ENCODE results near the gene HOXA5.

The HOXA5 gene

DNA sequence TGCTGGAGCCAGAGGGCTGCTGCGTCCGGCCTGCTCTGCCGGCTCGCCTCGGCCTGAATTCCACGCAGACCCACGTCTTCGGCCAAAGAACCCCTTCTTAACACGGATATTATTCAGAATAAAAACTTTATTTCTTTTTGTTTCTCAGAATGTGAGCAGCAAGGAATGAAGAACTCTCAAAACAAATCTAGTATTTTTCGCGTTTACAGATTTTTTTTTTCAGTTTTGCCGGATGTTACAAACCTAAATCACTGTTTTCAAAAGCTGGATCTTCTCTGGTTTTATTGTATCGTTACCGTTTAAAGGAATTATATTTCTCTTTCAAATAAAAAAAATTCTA is 36.6 kb downstream of the HOXA5 start:
- no peak for DNase-seq (ENCODE audit: low read depth in 1 of 2, low spot score in 1 of 2)
- Histone ChIP-seq H3K4me3 (replicated peaks; ENCODE audit: insufficient read depth, low read length) (no peak overlapping the region), H3K27me3 (ENCODE audit: insufficient read depth, poor library complexity, severe bottlenecking) (peaks cover 30% of the 10 kb centered on the region), H3K27ac (replicated peaks) (no peak overlapping the region)
- TF ChIP-seq, protein P1, sequence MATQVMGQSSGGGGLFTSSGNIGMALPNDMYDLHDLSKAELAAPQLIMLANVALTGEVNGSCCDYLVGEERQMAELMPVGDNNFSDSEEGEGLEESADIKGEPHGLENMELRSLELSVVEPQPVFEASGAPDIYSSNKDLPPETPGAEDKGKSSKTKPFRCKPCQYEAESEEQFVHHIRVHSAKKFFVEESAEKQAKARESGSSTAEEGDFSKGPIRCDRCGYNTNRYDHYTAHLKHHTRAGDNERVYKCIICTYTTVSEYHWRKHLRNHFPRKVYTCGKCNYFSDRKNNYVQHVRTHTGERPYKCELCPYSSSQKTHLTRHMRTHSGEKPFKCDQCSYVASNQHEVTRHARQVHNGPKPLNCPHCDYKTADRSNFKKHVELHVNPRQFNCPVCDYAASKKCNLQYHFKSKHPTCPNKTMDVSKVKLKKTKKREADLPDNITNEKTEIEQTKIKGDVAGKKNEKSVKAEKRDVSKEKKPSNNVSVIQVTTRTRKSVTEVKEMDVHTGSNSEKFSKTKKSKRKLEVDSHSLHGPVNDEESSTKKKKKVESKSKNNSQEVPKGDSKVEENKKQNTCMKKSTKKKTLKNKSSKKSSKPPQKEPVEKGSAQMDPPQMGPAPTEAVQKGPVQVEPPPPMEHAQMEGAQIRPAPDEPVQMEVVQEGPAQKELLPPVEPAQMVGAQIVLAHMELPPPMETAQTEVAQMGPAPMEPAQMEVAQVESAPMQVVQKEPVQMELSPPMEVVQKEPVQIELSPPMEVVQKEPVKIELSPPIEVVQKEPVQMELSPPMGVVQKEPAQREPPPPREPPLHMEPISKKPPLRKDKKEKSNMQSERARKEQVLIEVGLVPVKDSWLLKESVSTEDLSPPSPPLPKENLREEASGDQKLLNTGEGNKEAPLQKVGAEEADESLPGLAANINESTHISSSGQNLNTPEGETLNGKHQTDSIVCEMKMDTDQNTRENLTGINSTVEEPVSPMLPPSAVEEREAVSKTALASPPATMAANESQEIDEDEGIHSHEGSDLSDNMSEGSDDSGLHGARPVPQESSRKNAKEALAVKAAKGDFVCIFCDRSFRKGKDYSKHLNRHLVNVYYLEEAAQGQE (IDR thresholded peaks at IDR 0.05; ENCODE audit: insufficient replicate concordance, low read depth) = no peak
- no peak for TF ChIP-seq POLR2AphosphoS5 (IDR thresholded peaks at IDR 0.05; ENCODE audit: low read depth)
- TF ChIP-seq GABPA (IDR thresholded peaks at IDR 0.05; ENCODE audit: low read depth) = no peak
- TF ChIP-seq SPI1 (IDR thresholded peaks at IDR 0.05; ENCODE audit: borderline replicate concordance, low read depth) = no peak
- TF ChIP-seq, protein P2, sequence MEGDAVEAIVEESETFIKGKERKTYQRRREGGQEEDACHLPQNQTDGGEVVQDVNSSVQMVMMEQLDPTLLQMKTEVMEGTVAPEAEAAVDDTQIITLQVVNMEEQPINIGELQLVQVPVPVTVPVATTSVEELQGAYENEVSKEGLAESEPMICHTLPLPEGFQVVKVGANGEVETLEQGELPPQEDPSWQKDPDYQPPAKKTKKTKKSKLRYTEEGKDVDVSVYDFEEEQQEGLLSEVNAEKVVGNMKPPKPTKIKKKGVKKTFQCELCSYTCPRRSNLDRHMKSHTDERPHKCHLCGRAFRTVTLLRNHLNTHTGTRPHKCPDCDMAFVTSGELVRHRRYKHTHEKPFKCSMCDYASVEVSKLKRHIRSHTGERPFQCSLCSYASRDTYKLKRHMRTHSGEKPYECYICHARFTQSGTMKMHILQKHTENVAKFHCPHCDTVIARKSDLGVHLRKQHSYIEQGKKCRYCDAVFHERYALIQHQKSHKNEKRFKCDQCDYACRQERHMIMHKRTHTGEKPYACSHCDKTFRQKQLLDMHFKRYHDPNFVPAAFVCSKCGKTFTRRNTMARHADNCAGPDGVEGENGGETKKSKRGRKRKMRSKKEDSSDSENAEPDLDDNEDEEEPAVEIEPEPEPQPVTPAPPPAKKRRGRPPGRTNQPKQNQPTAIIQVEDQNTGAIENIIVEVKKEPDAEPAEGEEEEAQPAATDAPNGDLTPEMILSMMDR (IDR thresholded peaks at IDR 0.05; ENCODE audit: insufficient read depth, low read length) = no peak

DNA sequence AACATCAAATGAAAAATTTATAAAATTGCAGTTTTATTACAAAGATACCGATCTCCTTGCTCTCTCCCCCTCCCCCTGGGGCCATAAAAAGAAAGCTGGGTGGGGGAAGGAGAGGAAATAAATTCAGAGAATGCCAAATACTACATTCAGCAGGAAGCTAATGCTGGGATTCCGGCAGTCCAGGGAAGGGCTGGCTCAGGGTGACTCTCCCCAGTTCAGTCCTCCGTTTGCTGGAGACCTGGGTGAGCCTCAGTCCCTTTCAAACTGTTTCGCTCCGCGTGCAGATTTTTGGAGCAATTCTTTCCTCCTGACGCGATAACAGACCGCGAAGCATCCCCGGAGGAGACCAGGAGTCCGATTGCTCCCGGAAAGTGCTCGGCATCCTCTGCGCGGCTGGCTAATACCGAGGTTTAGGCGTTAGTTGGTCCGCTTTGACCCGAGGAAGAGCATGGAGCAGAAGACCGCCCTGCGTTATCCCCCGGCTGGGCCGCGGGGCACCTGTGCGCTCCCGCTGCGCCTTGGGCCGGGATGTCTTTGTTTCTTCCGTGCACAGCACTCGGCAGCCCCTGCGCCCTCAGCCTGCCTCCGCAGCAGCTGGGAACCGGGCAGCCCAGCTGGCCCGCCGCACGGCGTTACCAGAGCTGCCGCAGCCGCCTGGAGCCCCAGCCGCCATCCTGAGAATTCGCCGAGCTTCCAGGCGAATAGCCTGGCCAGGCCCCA is 37.1 kb downstream of the HOXA5 start:
- Histone ChIP-seq H3K27me3 (ENCODE audit: insufficient read depth, poor library complexity, severe bottlenecking) (peaks cover 36% of the 10 kb centered on the region), H3K4me3 (replicated peaks; ENCODE audit: insufficient read depth, low read length) (no peak overlapping the region), H3K27ac (replicated peaks) (no peak overlapping the region)

DNA sequence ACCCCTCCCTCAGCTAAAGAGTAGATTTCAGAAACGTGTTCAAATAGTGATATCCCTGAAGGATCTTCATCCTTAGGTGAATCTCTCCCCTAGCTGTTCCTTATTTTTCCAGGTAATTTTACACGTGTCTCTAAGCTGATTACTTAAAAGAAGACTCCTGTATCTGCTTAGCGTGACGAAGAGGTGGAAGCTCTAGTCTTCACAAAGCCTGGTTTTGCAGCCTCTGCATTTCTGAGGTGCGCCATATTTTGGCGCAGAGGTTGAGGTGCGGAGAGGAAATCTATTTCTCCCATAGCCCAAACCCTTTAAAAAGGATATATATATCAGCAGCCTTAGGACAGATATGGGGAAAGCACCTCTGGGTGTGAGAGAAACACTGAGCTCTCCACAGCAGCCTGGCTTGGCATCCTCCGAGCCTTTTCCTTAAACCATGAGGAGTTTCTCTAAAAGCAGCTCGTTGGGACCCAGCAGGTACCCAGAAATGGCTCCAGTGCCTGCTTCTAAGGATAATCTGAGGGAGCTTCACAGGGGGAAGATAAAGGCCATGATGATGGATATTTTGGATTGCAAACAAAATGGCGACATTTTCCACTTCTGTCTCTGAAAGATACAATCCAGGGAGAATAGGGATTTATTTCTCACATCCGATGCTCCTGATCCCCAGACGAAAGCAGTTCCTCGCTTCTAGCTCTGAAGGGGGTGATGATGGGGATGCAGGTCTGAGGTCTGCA is 38.0 kb downstream of the HOXA5 start:
- no peak for DNase-seq (ENCODE audit: low read depth in 1 of 2, low spot score in 1 of 2)
- Histone ChIP-seq H3K27me3 (ENCODE audit: insufficient read depth, poor library complexity, severe bottlenecking) (peaks cover 38% of the 10 kb centered on the region), H3K4me3 (replicated peaks; ENCODE audit: insufficient read depth, low read length) (no peak overlapping the region), H3K27ac (replicated peaks) (no peak overlapping the region)
- TF ChIP-seq POLR2AphosphoS5 (IDR thresholded peaks at IDR 0.05; ENCODE audit: low read depth) = no peak
- no peak for TF ChIP-seq GABPA (IDR thresholded peaks at IDR 0.05; ENCODE audit: low read depth)
- no peak for TF ChIP-seq SPI1 (IDR thresholded peaks at IDR 0.05; ENCODE audit: borderline replicate concordance, low read depth)
- TF ChIP-seq, protein P2 (IDR thresholded peaks at IDR 0.05; ENCODE audit: insufficient read depth, low read length) = no peak
- TF ChIP-seq, protein P1 (IDR thresholded peaks at IDR 0.05; ENCODE audit: insufficient replicate concordance, low read depth) = no peak

More for the DNA sequence above, 37.1 kb downstream of the HOXA5 start:
- no peak for DNase-seq (ENCODE audit: low read depth in 1 of 2, low spot score in 1 of 2)
- TF ChIP-seq SPI1 (IDR thresholded peaks at IDR 0.05; ENCODE audit: borderline replicate concordance, low read depth) = no peak
- TF ChIP-seq GABPA (IDR thresholded peaks at IDR 0.05; ENCODE audit: low read depth) = no peak
- TF ChIP-seq, protein P2 (IDR thresholded peaks at IDR 0.05; ENCODE audit: insufficient read depth, low read length) = no peak
- TF ChIP-seq POLR2AphosphoS5 (IDR thresholded peaks at IDR 0.05; ENCODE audit: low read depth) = no peak
- TF ChIP-seq, protein P1 (IDR thresholded peaks at IDR 0.05; ENCODE audit: insufficient replicate concordance, low read depth) = no peak

All from HL-60 (cell line).